Endothelial cell of umbilical vein (primary cell): ENCODE results near the gene KCNK10. TPM values are rescaled to one million over a fixed set of nuclear protein-coding genes. Genes with fewer than 3 reads are reported as not detected.

Experiments used
- BruUV-seq: library from RNA; stranded (reverse); fragments of 400-500 nt; replicated peaks from 2 replicates; lab custom pipeline; 2021; lab: Mats Ljungman, UMichigan
- CTCF ChIA-PET: fragments of 300-600, 350-600 bp; sonication (Branson Sonifier 250); formaldehyde crosslinking; loops from one replicate; lab custom pipeline; 2021; ENCODE audit warnings: antibody characterized with exemption, inconsistent platforms; lab: Charles Lee
- POLR2A ChIA-PET: fragments of 300-600, 350-600 bp; sonication (Branson Sonifier 250); formaldehyde crosslinking; loops from one replicate; lab custom pipeline; 2021; ENCODE audit warnings: antibody characterized with exemption, inconsistent platforms; lab: Charles Lee
- DNase-seq: peaks from one replicate; pipeline ENCODE4 v3.0.0-alpha.2; 2011; ENCODE audit warnings: low read depth, low spot score
- FAIRE-seq: peaks from 2 replicates; lab custom pipeline; 2011; peaks lifted over from hg19 to GRCh38; lab: Jason Lieb, UNC
- H2AFZ ChIP-seq: 2 replicates; pipeline ENCODE4 v1.6.0; 2012; ENCODE audit warnings: low read depth, low read length, control low read depth, inconsistent platforms
- H3K27ac ChIP-seq: 2 replicates; pipeline ENCODE4 v1.5.1; 2011; ENCODE audit warnings: low read depth, mild to moderate bottlenecking, control low read depth, low read length, moderate library complexity; ENCODE audit not compliant: insufficient read depth
- H3K27me3 ChIP-seq, 2 experiments: 2 replicates each; pipeline versions ENCODE4 v1.6.0 to v1.6.1; 2011; ENCODE audit warnings: low read length in 2 of 2, mixed read lengths in 1 of 2; ENCODE audit not compliant: control insufficient read depth in 2 of 2, insufficient read depth in 2 of 2
- H3K36me3 ChIP-seq, 2 experiments: 2 replicates in 1 of 2; 3 replicates in 1 of 2; pipeline ENCODE4 v1.5.1; 2011; ENCODE audit warnings: low read length in 2 of 2, mild to moderate bottlenecking in 1 of 2, moderate library complexity in 1 of 2; ENCODE audit not compliant: control insufficient read depth in 2 of 2, insufficient read depth in 2 of 2; ENCODE audit errors: extremely low read depth in 1 of 2
- H3K4me1 ChIP-seq: 3 replicates; pipeline ENCODE4 v1.5.1; 2011; ENCODE audit warnings: mild to moderate bottlenecking, low read length; ENCODE audit not compliant: control insufficient read depth, insufficient read depth; ENCODE audit errors: extremely low read depth
- H3K4me2 ChIP-seq: 2 replicates; pipeline ENCODE4 v1.6.1; 2011; ENCODE audit warnings: low read length, control low read depth, mixed read lengths; ENCODE audit not compliant: insufficient read depth
- H3K4me3 ChIP-seq, 3 experiments: fragments of 200-600 bp in 1 of 3; sonication (generic), shearing (Covaris generic) in 1 of 3; replicated peaks in 1 of 3; 2 replicates each; pipeline ENCODE4 v1.5.1; 2011 to 2016; ENCODE audit warnings: control low read depth in 3 of 3, low read length in 3 of 3, mild to moderate bottlenecking in 2 of 3, inconsistent platforms in 1 of 3, low read depth in 1 of 3, moderate library complexity in 1 of 3; ENCODE audit not compliant: insufficient read depth in 1 of 3
- H3K79me2 ChIP-seq: 2 replicates; pipeline ENCODE4 v1.6.0; 2012; ENCODE audit warnings: low read length, inconsistent platforms; ENCODE audit not compliant: control insufficient read depth, insufficient read depth
- H3K9ac ChIP-seq: replicated peaks from 2 replicates; pipeline ENCODE3; 2011; ENCODE audit warnings: low read length, control low read depth; ENCODE audit not compliant: insufficient read depth; ENCODE audit errors: extremely low read depth
- H3K9me1 ChIP-seq: replicated peaks from 3 replicates; pipeline ENCODE4 v1.6.0; 2011; ENCODE audit warnings: mild to moderate bottlenecking, low read length; ENCODE audit not compliant: control insufficient read depth, insufficient read depth; ENCODE audit errors: extremely low read depth
- H3K9me3 ChIP-seq: replicated peaks from 2 replicates; pipeline ENCODE4 v1.5.1; 2012; ENCODE audit warnings: low read length, inconsistent platforms; ENCODE audit not compliant: control insufficient read depth, insufficient read depth
- H4K20me1 ChIP-seq: replicated peaks from 2 replicates; pipeline ENCODE3; 2011; ENCODE audit warnings: mild to moderate bottlenecking, low read length; ENCODE audit not compliant: control insufficient read depth, insufficient read depth; ENCODE audit errors: extremely low read depth
- CTCF ChIP-seq, 2 donors: IDR thresholded peaks; 1 replicate in 1 of 2; 2 replicates in 1 of 2; pipeline ENCODE4 v1.5.1; 2011; ENCODE audit warnings: low read length in 2 of 2, mild to moderate bottlenecking in 2 of 2, moderate library complexity in 2 of 2, control low read depth in 1 of 2, inconsistent platforms in 1 of 2, low read depth in 1 of 2; ENCODE audit not compliant: insufficient read depth in 1 of 2; ENCODE audit errors: extremely low read depth in 1 of 2
- EZH2 ChIP-seq: IDR thresholded peaks from 2 replicates; pipeline ENCODE4 v1.6.1; 2012; ENCODE audit warnings: borderline replicate concordance, low read depth, mild to moderate bottlenecking, moderate library complexity, low read length, inconsistent platforms; ENCODE audit not compliant: severe bottlenecking
- FOS ChIP-seq: IDR thresholded peaks from 2 replicates; pipeline ENCODE4 v1.6.1; 2011; ENCODE audit warnings: mild to moderate bottlenecking, low read length, moderate library complexity, borderline replicate concordance; ENCODE audit not compliant: insufficient read depth
- GATA2 ChIP-seq: IDR thresholded peaks from 2 replicates; pipeline ENCODE4 v1.7.0; 2011; ENCODE audit warnings: low read depth, mild to moderate bottlenecking, moderate library complexity, mixed read lengths, low read length; ENCODE audit not compliant: insufficient read length, insufficient read depth
- JUN ChIP-seq: IDR thresholded peaks from 2 replicates; pipeline ENCODE4 v1.6.1; 2011; ENCODE audit warnings: borderline replicate concordance, low read depth; ENCODE audit not compliant: insufficient read length, insufficient read depth
- MAX ChIP-seq: IDR thresholded peaks from 2 replicates; pipeline ENCODE4 v1.6.1; 2011; ENCODE audit not compliant: insufficient read depth, insufficient read length
- MYC ChIP-seq: IDR thresholded peaks from one replicate; pipeline ENCODE4 v1.6.1; 2011; ENCODE audit warnings: mild to moderate bottlenecking, low read depth, low read length
- POLR2A ChIP-seq: IDR thresholded peaks from 2 replicates; pipeline ENCODE4 v1.6.1; 2012; ENCODE audit warnings: low read depth, mild to moderate bottlenecking, control low read depth, low read length
- POLR2AphosphoS5 ChIP-seq: IDR thresholded peaks from 2 replicates; pipeline ENCODE4 v1.6.1; 2012; ENCODE audit warnings: low read depth, mild to moderate bottlenecking, control low read depth, low read length, moderate library complexity; ENCODE audit not compliant: insufficient read depth
- dilution Hi-C: fragments of 300-500 bp; cut with MboI; formaldehyde crosslinking; loops from one replicate; pipeline ENCODE4 v1.15.0; 2019; ENCODE audit warnings: low sequenced_read_pairs; ENCODE audit not compliant: extremely low pct_ligation_motif_present
- intact Hi-C: fragments of 100-400 bp; cut with micrococcal nuclease; formaldehyde crosslinking; loops from one replicate; pipeline ENCODE4 v1.10.0; 2022
- polyA plus RNA-seq, 4 experiments: library from polyadenylated mRNA; depleted of rRNA in 3 of 4; stranded (reverse) in 3 of 4; unstranded in 1 of 4; fragments of >200 nt; gene quantifications; 2 replicates each; pipeline versions ENCODE4 v1.2.1 to v1.2.3, GENCODE V29; 2011 to 2012; ENCODE audit warnings: missing spikeins in 1 of 4
- total RNA-seq: library from RNA; stranded (reverse); gene quantifications from 2 replicates; pipeline ENCODE4 v1.2.3, GENCODE V29; 2021

KCNK10 gene
- total and polyA plus RNA-seq, 2 donors (not counting 3 experiments of a cell fraction or from before 2014, with no cell fraction given): not detected

- no TSS peak for BruUV-seq
- Histone ChIP-seq H3K4me2 (no peak overlapping the region), H3K9me1 (no peaks in the 10 kb centered on the region), H2AFZ (no peak overlapping the region), H3K79me2 (no peaks in the 10 kb centered on the region), H4K20me1 (no peaks in the 10 kb centered on the region), H3K9me3 (no peaks in the 10 kb centered on the region), H3K4me1 (no peaks in the 10 kb centered on the region), H3K27me3 (peaks cover 0 to 3% of the 10 kb centered on the region in 2 experiments), H3K36me3 (no peaks in the 10 kb centered on the region), H3K4me3 (no peak overlapping the region), H3K27ac (no peak overlapping the region), H3K9ac (no peak overlapping the region)
- ChIA-PET POLR2A (no interaction called here), CTCF (interaction anchor here (1.0 kb wide), 1 partner anchor 39 kb away, joined by 3 read pairs; no protein-coding TSS in a partner anchor)
- intact Hi-C loops (no loop called here), dilution Hi-C loops (no loop called here)
- no peak for DNase-seq
- TF ChIP-seq CTCF (IDR thresholded peaks at IDR 0.05; ENCODE audit: extremely low read depth in 1 of 2, insufficient read depth in 1 of 2, low read depth in 1 of 2, low read length in 2 of 2) (no peak), EZH2 (no peak), JUN (no peak), POLR2A (no peak), POLR2AphosphoS5 (no peak), MAX (no peak), FOS (no peak), MYC (no peak), GATA2 (no peak)
- no peak for FAIRE-seq
These were observed 41.8 kb upstream of the KCNK10 start for GRCh38 chr14:88364710-88365413.
